ENCODE results near the gene GOSR2. TPM values are rescaled to one million over a fixed set of nuclear protein-coding genes. Genes with fewer than 3 reads are reported as not detected.

GOSR2 gene
- total RNA-seq, 3 donors from 2014 or later (not counting 1 experiment from before 2014, with no cell fraction given): 55.7 to 66.7 (median 59.1) TPM

DNA sequence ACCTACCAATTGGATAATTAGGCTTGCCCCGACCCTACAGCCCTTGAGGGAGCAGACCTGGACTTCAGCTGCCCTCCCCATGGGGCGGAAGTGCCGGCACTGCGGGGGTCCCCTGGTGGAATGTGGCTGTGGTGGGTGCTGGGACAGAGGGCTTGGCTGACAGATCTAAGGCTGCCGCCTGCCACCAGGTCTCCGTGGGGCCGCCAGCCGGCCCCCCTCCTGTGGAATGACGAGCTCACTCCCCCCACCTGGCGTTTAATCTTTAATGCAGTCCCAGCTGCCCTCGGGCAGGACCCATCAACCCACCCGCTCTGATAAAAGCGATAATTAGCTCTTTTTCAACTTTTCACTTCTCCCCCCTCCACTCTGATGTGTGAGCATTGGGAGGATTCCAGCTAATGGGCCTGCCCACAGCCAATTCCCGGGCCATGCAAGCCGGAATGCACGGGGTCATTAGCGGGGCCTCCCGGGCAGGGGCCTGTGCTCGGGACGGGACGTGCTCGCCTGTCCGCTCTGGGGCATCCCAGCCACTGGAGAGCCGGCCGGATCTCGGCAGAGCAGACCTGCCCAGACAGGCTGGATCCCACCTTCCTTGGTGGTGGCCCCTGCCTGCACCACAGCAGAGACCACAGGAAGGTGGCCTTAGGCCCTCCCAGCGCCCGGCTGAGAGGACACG is 28.3 kb upstream of the GOSR2 start:
- 86% methylated on average over 29 of the region's 29 CpGs for WGBS (ENCODE audit: insufficient coverage)
- intact Hi-C loops (cut with micrococcal nuclease): no loop called here
- H3K27me3 ChIP-seq (ENCODE audit: control insufficient read depth, insufficient read depth, low read length): no peaks in the 10 kb centered on the region
- H3K27ac Mint-ChIP-seq: no peak overlapping the region
- H3K9me3 Mint-ChIP-seq: no peaks in the 10 kb centered on the region
- H3K4me1 ChIP-seq (ENCODE audit: control insufficient read depth, insufficient read depth, low read length): no peaks in the 10 kb centered on the region
- no peak for ATAC-seq
- H3K9me3 ChIP-seq (ENCODE audit: control insufficient read depth, insufficient read depth, low read length): no peaks in the 10 kb centered on the region
- no peak overlapping the region for H3K27ac ChIP-seq (ENCODE audit: low read length)
- H3K36me3 ChIP-seq (ENCODE audit: control insufficient read depth, insufficient read depth, low read length): no peaks in the 10 kb centered on the region
- H3K4me1 Mint-ChIP-seq: no peaks in the 10 kb centered on the region
- H3K4me3 Mint-ChIP-seq: no peak overlapping the region
- H3K27me3 Mint-ChIP-seq (ENCODE audit: low read depth in 2 of 2): peaks cover 8 to 16% of the 10 kb centered on the region in 2 donors
- no peak overlapping the region for H3K4me3 ChIP-seq (ENCODE audit: low read length)
- no peak for DNase-seq
- no peaks in the 10 kb centered on the region for H3K36me3 Mint-ChIP-seq
- no peak for TF ChIP-seq CTCF (IDR thresholded peaks at IDR 0.05)

DNA sequence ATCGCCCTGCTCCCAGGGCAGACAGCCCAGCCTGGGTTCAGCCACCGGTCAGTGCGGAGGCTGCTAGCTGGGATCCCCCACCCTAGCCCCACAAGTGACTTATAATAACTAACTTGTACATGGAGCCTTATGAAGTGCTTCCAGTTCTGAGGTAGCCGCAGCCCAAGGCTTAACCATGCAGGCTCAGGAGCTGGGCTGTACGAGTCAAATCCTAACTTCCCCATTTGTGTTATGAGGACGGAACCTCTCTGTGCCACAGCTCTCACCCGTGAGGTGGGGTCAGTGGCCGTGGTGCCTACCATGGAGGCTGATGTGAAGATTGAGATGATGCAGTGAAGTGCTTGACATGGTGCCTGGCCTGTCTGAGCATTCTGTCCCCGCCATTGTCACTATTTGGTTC is 27.8 kb upstream of the GOSR2 start:
- no peaks in the 10 kb centered on the region for H3K9me3 ChIP-seq (ENCODE audit: control insufficient read depth, insufficient read depth, low read length)
- no peaks in the 10 kb centered on the region for H3K4me1 ChIP-seq (ENCODE audit: control insufficient read depth, insufficient read depth, low read length)
- ATAC-seq (no peak), DNase-seq (no peak)
- Mint-ChIP-seq H3K27me3 (ENCODE audit: low read depth in 2 of 2) (peaks cover 8 to 13% of the 10 kb centered on the region in 2 donors), H3K36me3 (no peaks in the 10 kb centered on the region), H3K9me3 (no peaks in the 10 kb centered on the region), H3K4me1 (no peaks in the 10 kb centered on the region), H3K4me3 (no peak overlapping the region), H3K27ac (no peak overlapping the region)
- H3K4me3 ChIP-seq (ENCODE audit: low read length): no peak overlapping the region
- no peak for TF ChIP-seq CTCF (IDR thresholded peaks at IDR 0.05)
- WGBS (ENCODE audit: insufficient coverage): 54% methylated on average over 9 of the region's 9 CpGs
- H3K27ac ChIP-seq (ENCODE audit: low read length): no peak overlapping the region
- no peaks in the 10 kb centered on the region for H3K36me3 ChIP-seq (ENCODE audit: control insufficient read depth, insufficient read depth, low read length)
- intact Hi-C loops (cut with micrococcal nuclease): no loop called here
- no peaks in the 10 kb centered on the region for H3K27me3 ChIP-seq (ENCODE audit: control insufficient read depth, insufficient read depth, low read length)

GRCh38 chr17:46896991-46897390 is 26.0 kb upstream of the GOSR2 start:
- Histone ChIP-seq H3K36me3 (ENCODE audit: control insufficient read depth, insufficient read depth, low read length) (no peaks in the 10 kb centered on the region), H3K4me3 (ENCODE audit: low read length) (no peak overlapping the region), H3K27ac (ENCODE audit: low read length) (no peak overlapping the region), H3K4me1 (ENCODE audit: control insufficient read depth, insufficient read depth, low read length) (no peaks in the 10 kb centered on the region), H3K9me3 (ENCODE audit: control insufficient read depth, insufficient read depth, low read length) (no peaks in the 10 kb centered on the region), H3K27me3 (ENCODE audit: control insufficient read depth, insufficient read depth, low read length) (no peaks in the 10 kb centered on the region)
- ATAC-seq (no peak), DNase-seq (no peak)
- Mint-ChIP-seq H3K4me1 (no peaks in the 10 kb centered on the region), H3K9me3 (no peaks in the 10 kb centered on the region), H3K36me3 (no peaks in the 10 kb centered on the region), H3K27ac (no peak overlapping the region), H3K4me3 (no peak overlapping the region), H3K27me3 (ENCODE audit: low read depth in 2 of 2) (peaks cover 9 to 15% of the 10 kb centered on the region in 2 donors)
- intact Hi-C loops (cut with micrococcal nuclease): no loop called here
- TF ChIP-seq CTCF (IDR thresholded peaks at IDR 0.05): no peak
- 91% methylated on average over 9 of the region's 9 CpGs for WGBS (ENCODE audit: insufficient coverage)

GRCh38 chr17:46898364-46898763 is 24.6 kb upstream of the GOSR2 start:
- Histone ChIP-seq H3K4me1 (ENCODE audit: control insufficient read depth, insufficient read depth, low read length) (no peaks in the 10 kb centered on the region), H3K4me3 (ENCODE audit: low read length) (no peak overlapping the region), H3K27ac (ENCODE audit: low read length) (no peak overlapping the region), H3K27me3 (ENCODE audit: control insufficient read depth, insufficient read depth, low read length) (no peaks in the 10 kb centered on the region), H3K36me3 (ENCODE audit: control insufficient read depth, insufficient read depth, low read length) (no peaks in the 10 kb centered on the region), H3K9me3 (ENCODE audit: control insufficient read depth, insufficient read depth, low read length) (no peaks in the 10 kb centered on the region)
- no peaks in the 10 kb centered on the region for H3K9me3 Mint-ChIP-seq
- H3K27me3 Mint-ChIP-seq (ENCODE audit: low read depth in 2 of 2): peaks cover 3 to 7% of the 10 kb centered on the region in 2 donors
- no peak overlapping the region for H3K27ac Mint-ChIP-seq
- H3K36me3 Mint-ChIP-seq: no peaks in the 10 kb centered on the region
- no peak for TF ChIP-seq CTCF (IDR thresholded peaks at IDR 0.05)
- H3K4me3 Mint-ChIP-seq: no peak overlapping the region
- H3K4me1 Mint-ChIP-seq: no peaks in the 10 kb centered on the region
- DNase-seq: no peak
- WGBS (ENCODE audit: insufficient coverage): 70% methylated on average over 2 of the region's 2 CpGs
- intact Hi-C loops (cut with micrococcal nuclease): no loop called here
- ATAC-seq: no peak

Measured in natural killer cell (primary cell).